OCI-LY7 (cell line): ENCODE results near the gene TMEM273. TPM values are rescaled to one million over a fixed set of nuclear protein-coding genes. Genes with fewer than 3 reads are reported as not detected.

Source experiments
- BruUV-seq: library from RNA; stranded (reverse); fragments of 400-500 nt; replicated peaks from 2 replicates; lab custom pipeline; 2021; lab: Mats Ljungman, UMichigan
- CTCF ChIA-PET: fragments of 300-600 bp; sonication (Branson Sonifier 250); formaldehyde crosslinking; loops from one replicate; lab custom pipeline; 2022; ENCODE audit warnings: antibody characterized with exemption; ENCODE audit not compliant: unreplicated experiment; lab: Charles Lee
- POLR2A ChIA-PET: fragments of 300-600 bp; sonication (Branson Sonifier 250); formaldehyde crosslinking; loops from one replicate; lab custom pipeline; 2022; ENCODE audit warnings: antibody characterized with exemption; lab: Charles Lee
- DNase-seq: peaks from one replicate; pipeline ENCODE4 v3.0.0-alpha.2; 2015; ENCODE audit warnings: low spot score
- H2AFZ ChIP-seq: fragments of 200-600 bp; sonication (generic), shearing (Covaris generic); 2 replicates; pipeline ENCODE4 v1.6.1; 2014; ENCODE audit warnings: mild to moderate bottlenecking, antibody characterized with exemption, low read length, moderate library complexity
- H3K27ac ChIP-seq: fragments of 200-600 bp; sonication (generic); 2 replicates; pipeline ENCODE4 v1.5.1; 2014; ENCODE audit warnings: mixed run types, low read depth, mild to moderate bottlenecking, moderate library complexity, low read length, inconsistent platforms; ENCODE audit not compliant: poor library complexity, severe bottlenecking
- H3K36me3 ChIP-seq: fragments of 200-600 bp; sonication (generic); 2 replicates; pipeline ENCODE4 v1.6.1; 2014; ENCODE audit warnings: mild to moderate bottlenecking, antibody characterized with exemption, low read length, moderate library complexity, mixed read lengths; ENCODE audit not compliant: insufficient read depth
- H3K4me1 ChIP-seq: fragments of 200-600 bp; sonication (generic); 2 replicates; pipeline ENCODE4 v1.5.1; 2014; ENCODE audit warnings: mild to moderate bottlenecking, low read length; ENCODE audit not compliant: insufficient read depth, poor library complexity, severe bottlenecking
- H3K4me2 ChIP-seq: fragments of 200-600 bp; sonication (generic); 2 replicates; pipeline ENCODE4 v1.6.1; 2014; ENCODE audit warnings: mild to moderate bottlenecking, low read length
- H3K4me3 ChIP-seq: fragments of 200-600 bp; sonication (generic); 2 replicates; pipeline ENCODE4 v1.5.1; 2014; ENCODE audit warnings: mild to moderate bottlenecking, low read depth, low read length; ENCODE audit not compliant: poor library complexity, severe bottlenecking
- H3K79me2 ChIP-seq: fragments of 200-600 bp; sonication (generic); 2 replicates; pipeline ENCODE4 v1.6.1; 2016; ENCODE audit warnings: low read depth, mild to moderate bottlenecking, low read length, moderate library complexity, mixed read lengths; ENCODE audit not compliant: insufficient read depth
- H3K9me2 ChIP-seq: fragments of 200-600 bp; sonication (generic); 2 replicates; pipeline ENCODE4 v1.6.1; 2016; ENCODE audit warnings: mild to moderate bottlenecking, low read length, mixed read lengths; ENCODE audit not compliant: insufficient read depth
- H3K9me3 ChIP-seq: fragments of 200-600 bp; sonication (generic); 2 replicates; pipeline ENCODE4 v1.6.1; 2014; ENCODE audit warnings: mild to moderate bottlenecking, mixed run types, low read length, mixed read lengths
- H4K20me1 ChIP-seq: fragments of 200-600 bp; sonication (generic); 2 replicates; pipeline ENCODE4 v1.6.1; 2014; ENCODE audit warnings: mild to moderate bottlenecking, antibody characterized with exemption, low read length, moderate library complexity, mixed read lengths; ENCODE audit not compliant: insufficient read depth
- CTCF ChIP-seq: fragments of 200-600 bp; sonication (generic); conservative IDR thresholded peaks from 2 replicates; pipeline ENCODE4 v1.5.1; 2014; ENCODE audit warnings: mild to moderate bottlenecking, antibody characterized with exemption, low read length, moderate library complexity, mixed read lengths
- EZH2phosphoT487 ChIP-seq: fragments of 200-600 bp; sonication (generic); IDR thresholded peaks from 2 replicates; pipeline ENCODE4 v1.6.1; 2018; ENCODE audit warnings: low read depth, borderline replicate concordance, mild to moderate bottlenecking, mixed run types, antibody characterized with exemption, low read length, moderate library complexity, mixed read lengths
- intact Hi-C: fragments of 100-400 bp; cut with micrococcal nuclease; formaldehyde crosslinking; loops from one replicate; pipeline ENCODE4 v1.10.0; 2022; ENCODE audit not compliant: unreplicated experiment
- total RNA-seq, 2 experiments: library from RNA; depleted of rRNA in 1 of 2; stranded (reverse); fragments of >200 nt in 1 of 2; shearing (Covaris generic) in 1 of 2; gene quantifications; 2 replicates each; pipeline ENCODE4 v1.2.3, GENCODE V29; 2014 to 2022

Gene TMEM273
- total RNA-seq, 2 experiments from 2014 or later: 0.82 to 1.8 TPM

DNA sequence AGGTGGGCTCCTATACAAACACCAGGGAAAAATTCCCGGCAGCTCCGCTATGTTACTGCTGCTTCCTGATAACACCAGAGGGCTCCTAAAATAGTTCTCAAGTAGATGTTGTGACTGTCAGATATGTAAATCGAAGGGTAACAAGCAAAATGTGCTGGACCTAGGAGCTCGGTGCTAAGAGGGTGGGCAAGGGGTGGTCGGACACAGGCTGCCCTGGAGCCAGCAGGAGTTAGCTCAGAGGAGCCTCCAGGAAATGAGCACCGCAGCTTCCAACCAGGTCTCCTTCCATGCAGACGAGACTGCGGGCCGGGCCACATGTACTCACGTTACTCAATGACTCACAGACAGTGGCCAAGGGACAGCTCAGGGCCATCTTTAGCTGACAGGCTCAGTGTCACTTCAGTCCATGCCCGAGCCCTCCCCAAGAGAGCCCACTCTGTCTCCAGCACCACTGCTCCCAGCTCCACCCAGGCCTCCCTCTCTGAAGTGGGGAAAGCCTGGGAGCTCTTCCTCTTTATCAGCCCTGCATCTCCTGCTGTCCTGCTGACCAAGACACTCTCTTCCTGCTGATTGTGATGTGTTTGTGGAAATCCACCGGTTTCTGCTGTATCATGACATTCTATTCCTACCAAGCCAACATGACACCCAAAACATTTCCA, 37.2 kb upstream of the TMEM273 start:
- H3K9me2 ChIP-seq: no peaks in the 10 kb centered on the region
- TF ChIP-seq EZH2phosphoT487 (no peak), CTCF (no peak)
- H3K36me3 ChIP-seq: no peaks in the 10 kb centered on the region
- no peaks in the 10 kb centered on the region for H3K79me2 ChIP-seq
- no peaks in the 10 kb centered on the region for H3K4me1 ChIP-seq
- DNase-seq: no peak
- BruUV-seq: no TSS peak
- no peak overlapping the region for H2AFZ ChIP-seq
- H3K4me3 ChIP-seq: no peak overlapping the region
- intact Hi-C loops: no loop called here
- no peaks in the 10 kb centered on the region for H3K9me3 ChIP-seq
- POLR2A ChIA-PET: no interaction called here
- no peak overlapping the region for H3K4me2 ChIP-seq
- CTCF ChIA-PET: interaction anchor here (0.6 kb wide), 1 partner anchor 313 kb away, joined by 5 read pairs; no protein-coding TSS in a partner anchor
- H3K27ac ChIP-seq: no peak overlapping the region
- H4K20me1 ChIP-seq: no peaks in the 10 kb centered on the region

- Histone ChIP-seq H3K36me3 (no peaks in the 10 kb centered on the region), H3K4me2 (no peak overlapping the region), H3K27ac (no peak overlapping the region), H3K4me3 (no peak overlapping the region), H3K4me1 (no peaks in the 10 kb centered on the region), H3K9me2 (no peaks in the 10 kb centered on the region), H2AFZ (no peak overlapping the region), H3K9me3 (no peaks in the 10 kb centered on the region), H4K20me1 (no peaks in the 10 kb centered on the region), H3K79me2 (no peaks in the 10 kb centered on the region)
- ChIA-PET CTCF (no interaction called here), POLR2A (no interaction called here)
- no TSS peak for BruUV-seq
- intact Hi-C loops: no loop called here
- DNase-seq: no peak
- TF ChIP-seq CTCF (no peak), EZH2phosphoT487 (no peak)
Observed at GRCh38 chr10:49223205-49223604, 35.0 kb upstream of the TMEM273 start.

GRCh38 chr10:49222170-49222569, 34.0 kb upstream of the TMEM273 start:
- ChIA-PET CTCF (no interaction called here), POLR2A (no interaction called here)
- intact Hi-C loops: no loop called here
- Histone ChIP-seq H3K27ac (no peak overlapping the region), H3K9me3 (no peaks in the 10 kb centered on the region), H3K4me3 (no peak overlapping the region), H3K36me3 (no peaks in the 10 kb centered on the region), H4K20me1 (no peaks in the 10 kb centered on the region), H3K4me1 (no peaks in the 10 kb centered on the region), H3K4me2 (no peak overlapping the region), H2AFZ (no peak overlapping the region), H3K79me2 (no peaks in the 10 kb centered on the region), H3K9me2 (no peaks in the 10 kb centered on the region)
- DNase-seq: peak; percentile 9
- BruUV-seq: no TSS peak
- no peak for TF ChIP-seq EZH2phosphoT487
- peak; percentile 30; the same call in 1 of the 2 replicates for TF ChIP-seq CTCF
